Parathyroid adenoma (tissue), 2 donors: ENCODE data around the gene ZNF3.

Source experiments
- H2AFZ ChIP-seq: fragments of 300-600 bp; sonication (generic); one replicate; pipeline ENCODE4 v1.7.0; 2017; ENCODE audit warnings: antibody characterized with exemption, mild to moderate bottlenecking
- H3K27ac ChIP-seq: fragments of 300-600 bp; sonication (generic); one replicate; pipeline ENCODE4 v1.7.0; 2017
- H3K27me3 ChIP-seq: fragments of 300-600 bp; sonication (generic); one replicate; pipeline ENCODE4 v1.7.0; 2017; ENCODE audit warnings: low read length; ENCODE audit not compliant: control insufficient read depth, insufficient read depth
- H3K36me3 ChIP-seq: fragments of 300-600 bp; sonication (generic); one replicate; pipeline ENCODE4 v1.7.0; 2017; ENCODE audit warnings: low read length; ENCODE audit not compliant: control insufficient read depth, insufficient read depth
- H3K4me1 ChIP-seq: fragments of 300-600 bp; sonication (generic); one replicate; pipeline ENCODE4 v1.7.0; 2017; ENCODE audit warnings: control low read depth
- H3K4me2 ChIP-seq: fragments of 300-600 bp; sonication (generic); one replicate; pipeline ENCODE4 v1.7.0; 2017; ENCODE audit warnings: low read length
- H3K4me3 ChIP-seq: fragments of 300-600 bp; sonication (generic); one replicate; pipeline ENCODE4 v1.7.0; 2017; ENCODE audit warnings: low read depth, low read length
- H3K79me2 ChIP-seq: fragments of 300-600 bp; sonication (generic); one replicate; pipeline ENCODE4 v1.7.0; 2017; ENCODE audit warnings: control low read depth
- H3K9ac ChIP-seq: fragments of 300-600 bp; sonication (generic); one replicate; pipeline ENCODE4 v1.7.0; 2017; ENCODE audit warnings: mild to moderate bottlenecking
- H3K9me3 ChIP-seq: fragments of 300-600 bp; sonication (generic); one replicate; pipeline ENCODE4 v1.7.0; 2017; ENCODE audit warnings: low read length; ENCODE audit not compliant: control insufficient read depth
- CTCF ChIP-seq: fragments of 300-600 bp; sonication (generic); IDR thresholded peaks from one replicate; pipeline ENCODE4 v1.7.0; 2017; ENCODE audit warnings: antibody characterized with exemption, mild to moderate bottlenecking
- donor health status: primary hyperparathyroidism.

The ZNF3 gene

GRCh38 chr7:100126931-100127865 lies 45.7 kb upstream of the ZNF3 start, which contains the start of gene MBLAC1:
MBLAC1 (plus strand) TSS chr7:100126967; CDS start chr7:100127396, 429 bp downstream.
- Histone ChIP-seq H3K27me3 (no peaks in the 10 kb centered on the region), H3K9me3 (no peaks in the 10 kb centered on the region), H3K4me1 (no peaks in the 10 kb centered on the region), H3K79me2 (no peaks in the 10 kb centered on the region), H3K27ac (peak within 1 kb of the TSS; percentile 98), H2AFZ (peak within 1 kb of the TSS; percentile 90), H3K4me3 (peak within 1 kb of the TSS; percentile 85), H3K9ac (peak within 1 kb of the TSS; percentile 81), H3K4me2 (peak within 1 kb of the TSS; percentile 96), H3K36me3 (no peaks in the 10 kb centered on the region)
- no peak for TF ChIP-seq CTCF

- H3K36me3 ChIP-seq, result no peaks in the 10 kb centered on the region
- no peaks in the 10 kb centered on the region for H3K9me3 ChIP-seq
- H3K4me2 ChIP-seq, result peak overlapping the region; percentile 96
- peak overlapping the region; percentile 85 for H3K4me3 ChIP-seq
- H2AFZ ChIP-seq, result peak overlapping the region; percentile 90
- peak overlapping the region; percentile 81 for H3K9ac ChIP-seq
- no peaks in the 10 kb centered on the region for H3K27me3 ChIP-seq
- peak overlapping the region; percentile 98 for H3K27ac ChIP-seq
- peaks cover 2% of the 10 kb centered on the region for H3K79me2 ChIP-seq
- no peak for TF ChIP-seq CTCF
- H3K4me1 ChIP-seq, result no peaks in the 10 kb centered on the region
Measured at GRCh38 chr7:100126239-100126930, 44.9 kb upstream of the ZNF3 start.

DNA sequence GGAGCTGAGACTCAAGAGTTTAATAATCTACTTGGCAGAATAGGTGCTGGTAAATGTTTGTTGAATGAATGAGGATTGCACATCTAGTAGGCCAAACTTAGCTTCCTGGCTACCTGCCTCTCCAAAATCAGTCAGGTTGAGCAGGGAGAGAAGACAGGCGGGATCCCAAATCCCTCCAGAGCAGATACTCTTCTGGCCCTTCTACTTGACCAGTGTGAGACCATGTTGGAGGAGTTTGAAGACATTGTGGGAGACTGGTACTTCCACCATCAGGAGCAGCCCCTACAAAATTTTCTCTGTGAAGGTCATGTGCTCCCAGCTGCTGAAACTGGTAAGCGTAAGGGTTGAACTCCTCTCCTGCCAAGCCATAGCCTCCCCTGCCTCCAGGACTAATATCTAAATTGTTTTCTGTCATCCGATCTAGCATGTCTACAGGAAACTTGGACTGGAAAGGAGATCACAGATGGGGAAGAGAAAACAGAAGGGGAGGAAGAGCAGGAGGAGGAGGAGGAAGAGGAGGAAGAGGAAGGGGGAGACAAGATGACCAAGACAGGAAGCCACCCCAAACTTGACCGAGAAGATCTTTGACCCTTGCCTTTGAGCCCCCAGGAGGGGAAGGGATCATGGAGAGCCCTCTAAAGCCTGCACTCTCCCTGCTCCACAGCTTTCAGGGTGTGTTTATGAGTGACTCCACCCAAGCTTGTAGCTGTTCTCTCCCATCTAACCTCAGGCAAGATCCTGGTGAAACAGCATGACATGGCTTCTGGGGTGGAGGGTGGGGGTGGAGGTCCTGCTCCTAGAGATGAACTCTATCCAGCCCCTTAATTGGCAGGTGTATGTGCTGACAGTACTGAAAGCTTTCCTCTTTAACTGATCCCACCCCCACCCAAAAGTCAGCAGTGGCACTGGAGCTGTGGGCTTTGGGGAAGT lies 43.0 kb upstream of the ZNF3 start:
- no peak overlapping the region for H3K4me2 ChIP-seq
- no peaks in the 10 kb centered on the region for H3K9me3 ChIP-seq
- no peak for TF ChIP-seq CTCF
- H3K27me3 ChIP-seq, result no peaks in the 10 kb centered on the region
- H3K4me3 ChIP-seq, result no peak overlapping the region
- H3K36me3 ChIP-seq, result no peaks in the 10 kb centered on the region
- H2AFZ ChIP-seq, result no peak overlapping the region
- peaks cover 6% of the 10 kb centered on the region for H3K79me2 ChIP-seq
- H3K4me1 ChIP-seq, result peaks cover 3% of the 10 kb centered on the region
- no peak overlapping the region for H3K27ac ChIP-seq
- H3K9ac ChIP-seq, result no peak overlapping the region

DNA sequence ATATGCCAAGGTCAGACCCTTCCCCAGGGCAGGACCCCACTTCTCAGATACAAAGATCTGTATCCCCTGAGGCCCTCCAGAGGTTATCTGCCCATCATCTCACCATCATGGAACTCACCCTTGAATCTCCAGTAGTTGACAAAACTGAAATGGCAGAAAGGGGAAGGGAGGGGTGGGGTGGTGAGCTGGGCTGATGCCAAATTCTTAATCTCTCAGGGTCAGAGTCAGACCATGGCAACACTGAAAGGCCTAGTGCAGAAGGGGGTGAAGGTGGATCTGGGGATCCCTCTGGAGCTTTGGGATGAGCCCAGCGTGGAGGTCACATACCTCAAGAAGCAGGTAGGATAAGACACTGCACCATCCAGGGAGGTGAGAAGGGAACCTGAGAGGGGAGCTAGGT lies 41.0 kb upstream of the ZNF3 start:
- Histone ChIP-seq H3K27me3 (no peaks in the 10 kb centered on the region), H3K4me3 (no peak overlapping the region), H3K27ac (no peak overlapping the region), H3K36me3 (no peaks in the 10 kb centered on the region), H3K4me1 (peaks cover 7% of the 10 kb centered on the region), H3K9ac (no peak overlapping the region), H3K9me3 (no peaks in the 10 kb centered on the region), H2AFZ (no peak overlapping the region), H3K4me2 (no peak overlapping the region), H3K79me2 (peaks cover 8% of the 10 kb centered on the region)
- no peak for TF ChIP-seq CTCF
